T47D (cell line): ENCODE measurements around the gene HOXC12.

Experiments
- DNase-seq, 2 experiments: peaks; one replicate each; pipeline versions ENCODE4 v3.0.0 to v3.0.0-alpha.2; 2011 to 2012; ENCODE audit warnings: low read depth in 1 of 2, low spot score in 1 of 2
- JUND ChIP-seq: IDR thresholded peaks from 2 replicates; pipeline ENCODE4 v1.6.1; 2012; ENCODE audit warnings: low read depth
- in situ Hi-C: cut with HindIII; loops from 2 replicates; pipeline ENCODE4 v1.10.0; 2016; ENCODE audit warnings: low sequenced_read_pairs, low pct_unique_long_range_greater_than_20kb

HOXC12 gene

DNA sequence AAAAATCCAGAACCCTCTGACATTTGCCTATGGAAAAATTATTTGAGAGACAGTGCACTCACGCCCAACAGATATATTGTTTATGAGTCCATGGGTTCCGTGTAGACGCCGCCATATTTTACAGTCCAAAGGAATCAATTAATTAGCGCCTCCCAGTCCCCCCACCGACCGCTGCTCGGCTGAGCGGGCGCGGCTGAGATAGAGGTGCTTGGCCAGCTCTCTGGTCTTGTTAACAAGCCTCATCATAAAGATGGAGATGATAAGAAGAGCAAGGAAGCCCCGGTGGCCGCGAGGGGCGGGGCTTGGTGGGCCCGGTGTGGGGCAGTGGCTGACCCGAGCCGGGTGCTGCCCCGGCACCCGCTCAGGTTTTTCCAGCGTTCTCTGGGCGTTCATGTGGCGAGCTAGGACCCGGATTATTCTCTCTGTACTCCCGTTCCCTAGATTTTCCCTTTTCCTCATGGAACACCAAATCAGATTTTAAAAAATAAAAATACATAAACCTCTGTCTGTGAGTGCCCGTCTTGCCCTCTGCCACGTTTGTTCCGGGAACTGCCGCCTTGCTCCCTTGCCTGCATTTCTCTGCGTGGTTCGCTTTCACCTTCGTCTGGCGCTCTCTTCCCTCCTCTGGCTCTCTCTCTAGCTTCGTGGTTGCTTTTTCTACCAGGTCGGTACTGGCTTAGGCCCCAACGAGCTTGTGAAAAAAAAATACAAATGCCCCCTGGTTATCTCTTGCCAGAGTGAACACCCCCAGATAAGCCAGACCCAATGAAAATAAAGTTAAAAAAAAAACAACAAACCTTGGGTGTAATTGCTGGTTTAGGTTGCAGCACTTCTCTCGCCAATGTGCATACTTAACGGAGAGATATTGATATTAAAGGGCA lies 9.0 kb downstream of the HOXC12 start:
- no peak for DNase-seq
- in situ Hi-C loops: no loop called here
- TF ChIP-seq JUND: no peak

DNA sequence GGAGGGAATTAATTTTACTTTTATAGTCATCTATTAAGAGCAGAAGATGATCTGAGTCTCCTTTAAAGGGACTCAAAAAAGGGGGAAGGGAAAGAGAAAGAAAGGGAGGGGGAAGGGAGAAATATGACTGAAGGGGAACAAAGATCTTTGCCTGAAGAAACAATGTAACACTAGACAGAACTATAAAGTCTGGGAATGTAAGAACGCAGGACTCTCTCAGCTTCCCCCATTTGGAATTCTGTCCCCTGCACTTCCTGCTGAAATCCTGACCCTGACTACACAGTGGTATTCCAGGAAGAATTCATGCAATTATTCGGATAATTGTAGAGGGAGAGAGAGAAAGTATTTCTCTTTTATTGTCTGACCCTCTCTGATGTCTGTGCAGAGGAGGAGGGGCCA lies 9.6 kb downstream of the HOXC12 start:
- no peak for DNase-seq
- no peak for TF ChIP-seq JUND
- in situ Hi-C loops: no loop called here

DNA sequence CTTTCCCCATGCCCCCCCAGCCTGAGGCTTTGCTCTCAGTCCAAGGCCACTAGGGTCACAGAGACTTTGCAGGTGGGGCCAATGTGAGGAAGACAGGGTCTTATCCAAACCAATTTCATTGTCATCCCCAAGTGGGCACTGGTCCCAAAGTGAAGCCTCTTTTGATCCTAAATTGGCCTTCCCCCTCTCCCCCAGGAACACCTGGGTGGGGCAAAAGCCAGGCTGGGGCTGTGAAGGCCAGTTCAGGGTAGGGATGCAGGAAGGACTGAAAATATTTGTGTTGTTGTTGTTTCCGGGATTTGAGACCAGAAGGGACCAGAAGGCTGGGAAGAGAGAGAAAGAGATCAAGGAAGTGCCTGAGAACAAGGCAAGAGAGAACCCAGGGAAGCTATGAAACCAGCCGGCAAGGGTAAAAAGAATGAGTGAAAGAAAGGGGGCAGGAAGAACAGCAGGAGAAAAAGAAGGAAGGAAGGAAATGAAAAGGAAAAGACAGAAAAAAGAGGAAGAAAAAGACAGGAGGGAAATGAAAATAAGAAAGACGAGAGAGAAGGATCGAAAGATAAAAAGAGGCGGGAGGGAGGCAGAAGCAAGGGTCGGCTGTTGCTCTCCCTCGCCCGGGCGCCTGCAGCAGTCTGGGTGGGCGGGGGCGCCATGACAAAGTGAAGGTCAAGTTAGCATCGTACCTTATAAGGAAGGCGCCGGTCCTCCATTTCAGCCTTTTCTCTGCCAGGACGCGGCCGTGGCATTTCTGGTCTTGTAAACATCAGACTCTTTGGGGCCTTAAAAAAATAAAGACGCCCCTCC lies 10.8 kb downstream of the HOXC12 start:
- no peak for DNase-seq
- in situ Hi-C loops: no loop called here
- no peak for TF ChIP-seq JUND

DNA sequence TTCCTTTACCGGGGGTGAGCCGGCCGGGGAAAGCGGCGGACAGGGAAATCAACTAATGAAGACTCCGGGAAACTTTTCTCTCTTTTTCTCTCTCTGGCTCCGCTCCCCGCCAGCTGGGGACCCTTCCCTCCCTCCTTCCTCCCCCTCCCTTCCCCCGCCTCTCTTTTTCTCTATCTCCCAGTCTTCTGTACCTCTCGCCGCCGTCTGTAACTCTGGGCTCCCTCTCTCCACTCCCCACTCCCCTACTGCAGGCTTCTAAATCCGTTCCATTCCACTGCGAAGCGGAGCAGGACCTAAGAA lies 11.3 kb downstream of the HOXC12 start:
- no peak for TF ChIP-seq JUND
- in situ Hi-C loops: no loop called here

GRCh38 chr12:53966385-53967133 lies 11.9 kb downstream of the HOXC12 start:
- TF ChIP-seq JUND: no peak
- in situ Hi-C loops: no loop called here
- DNase-seq: no peak

More for the DNA sequence above, 11.3 kb downstream of the HOXC12 start:
- no peak for DNase-seq

DNA sequence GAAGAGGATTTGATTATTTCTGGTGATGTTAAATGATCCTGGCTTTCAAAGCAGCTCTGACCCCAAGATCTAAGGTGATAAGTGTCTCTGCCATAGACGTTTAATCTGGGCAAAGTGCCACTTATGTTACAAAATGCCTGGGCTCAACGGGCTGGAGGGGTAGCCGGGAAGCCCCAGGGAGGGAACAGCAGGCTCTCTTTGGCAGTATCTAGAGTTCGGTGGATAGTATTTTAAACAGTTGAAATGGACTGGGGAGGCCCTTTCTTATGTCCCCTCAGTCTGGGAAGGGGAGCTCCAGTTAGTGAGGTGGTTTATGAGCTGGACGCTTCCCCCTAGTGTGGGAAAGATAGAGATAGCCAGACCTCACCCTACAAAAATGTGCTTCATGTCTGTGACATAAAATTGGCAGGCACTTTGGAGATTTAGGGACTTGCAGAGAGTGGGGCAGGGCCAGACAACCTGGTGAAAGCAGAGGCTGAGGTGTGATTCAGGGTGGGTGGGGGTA lies 12.8 kb downstream of the HOXC12 start:
- in situ Hi-C loops: no loop called here
- no peak for DNase-seq
- TF ChIP-seq JUND: no peak

- in situ Hi-C loops: no loop called here
- TF ChIP-seq JUND: no peak
- DNase-seq: no peak
Measured at GRCh38 chr12:53968214-53969127, 13.8 kb downstream of the HOXC12 start.

DNA sequence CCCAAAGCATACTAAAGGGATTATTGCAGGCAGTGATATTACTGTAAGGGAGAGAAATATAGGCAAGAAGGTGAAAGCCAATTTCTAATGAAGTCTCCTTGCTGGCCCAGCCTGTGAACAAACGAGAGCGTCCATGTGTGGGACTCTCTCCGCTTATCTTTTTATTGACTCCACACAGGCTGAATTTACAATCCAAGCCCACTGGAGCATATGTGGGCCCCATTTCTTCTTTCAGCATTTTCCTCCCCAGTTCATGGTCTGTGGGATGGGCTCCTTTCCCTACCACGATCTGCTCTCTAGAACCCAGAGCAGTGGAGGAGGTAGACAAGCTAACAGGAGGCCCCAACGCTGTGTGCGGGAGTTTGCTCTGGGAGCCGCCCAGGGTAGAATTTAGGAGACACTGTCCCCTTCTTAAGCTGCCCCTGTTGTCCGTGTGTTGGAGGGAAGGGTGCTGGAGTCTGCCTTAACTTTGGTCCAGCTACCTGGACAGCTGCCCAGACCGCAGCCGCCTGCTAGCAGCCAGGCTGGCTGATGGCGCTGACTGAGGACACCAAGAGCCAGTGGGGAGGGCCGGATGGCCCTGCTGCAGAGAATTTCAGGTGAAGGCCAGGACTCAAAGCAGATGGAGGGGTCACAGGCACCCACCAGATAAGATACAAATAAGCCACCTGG lies 15.0 kb downstream of the HOXC12 start:
- no peak for DNase-seq
- TF ChIP-seq JUND: no peak
- in situ Hi-C loops: no loop called here

DNA sequence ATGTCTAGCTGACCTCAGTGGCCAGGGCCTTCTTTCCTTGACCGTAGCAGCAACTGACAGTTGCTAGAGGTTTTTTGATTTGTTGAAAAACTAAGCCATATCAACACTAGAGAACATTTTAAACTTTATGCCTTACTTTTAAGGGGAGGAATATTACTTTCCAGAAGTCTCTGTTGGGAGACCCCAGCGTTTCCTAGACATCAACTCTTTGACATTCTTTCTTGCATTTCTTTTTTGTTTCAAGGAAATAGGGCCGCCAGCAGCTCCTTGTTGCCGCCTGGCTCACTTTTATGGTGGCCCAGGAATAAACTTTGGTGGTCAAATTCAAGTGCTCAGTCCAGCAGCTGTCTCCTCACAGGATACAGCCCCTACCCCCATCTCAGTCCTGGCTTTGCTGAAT lies 15.7 kb downstream of the HOXC12 start:
- no peak for TF ChIP-seq JUND
- no peak for DNase-seq
- in situ Hi-C loops: no loop called here

- TF ChIP-seq JUND: no peak
- no peak for DNase-seq
- in situ Hi-C loops: no loop called here
Measured at GRCh38 chr12:53971129-53971528, 16.4 kb downstream of the HOXC12 start.

DNA sequence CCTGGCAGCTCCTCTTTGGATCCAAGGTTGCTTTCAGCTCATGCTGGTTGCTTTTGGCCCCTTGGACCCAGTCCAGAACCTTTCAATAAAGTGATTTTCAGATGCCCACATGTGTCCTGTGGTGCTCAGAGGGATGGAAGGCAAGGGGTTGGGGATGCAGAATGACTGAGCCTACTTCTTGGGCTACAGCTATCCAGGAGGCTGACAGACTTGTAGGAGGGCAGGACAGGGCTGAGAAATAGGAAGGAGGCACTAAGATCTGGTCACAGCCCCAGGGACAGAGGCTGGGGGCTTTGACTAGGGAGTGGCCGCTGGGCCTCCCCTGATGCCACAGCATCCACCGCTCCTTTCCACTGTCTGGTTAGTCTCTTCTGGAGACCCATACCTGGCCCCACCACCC lies 17.0 kb downstream of the HOXC12 start:
- in situ Hi-C loops: no loop called here
- DNase-seq: no peak
- TF ChIP-seq JUND: no peak
